GM10266 (cell line): ENCODE results near the gene PPM1F.
"Not testable (repeated sequence)": the region's sequence is repeated elsewhere in the genome, so short reads cannot be mapped to it uniquely, and the experiment has no call there.

Source experiments
- DNase-seq: peaks from one replicate; pipeline ENCODE4 v3.0.0; 2012; ENCODE audit errors: extremely low spot score
- TF ChIP-seq, protein P1 (sequence below): IDR thresholded peaks from 2 replicates; pipeline ENCODE4 v1.5.1; 2012; ENCODE audit warnings: mild to moderate bottlenecking, low read depth; ENCODE audit not compliant: control insufficient read depth, insufficient read depth; ENCODE audit errors: missing control alignments

Gene PPM1F

DNA sequence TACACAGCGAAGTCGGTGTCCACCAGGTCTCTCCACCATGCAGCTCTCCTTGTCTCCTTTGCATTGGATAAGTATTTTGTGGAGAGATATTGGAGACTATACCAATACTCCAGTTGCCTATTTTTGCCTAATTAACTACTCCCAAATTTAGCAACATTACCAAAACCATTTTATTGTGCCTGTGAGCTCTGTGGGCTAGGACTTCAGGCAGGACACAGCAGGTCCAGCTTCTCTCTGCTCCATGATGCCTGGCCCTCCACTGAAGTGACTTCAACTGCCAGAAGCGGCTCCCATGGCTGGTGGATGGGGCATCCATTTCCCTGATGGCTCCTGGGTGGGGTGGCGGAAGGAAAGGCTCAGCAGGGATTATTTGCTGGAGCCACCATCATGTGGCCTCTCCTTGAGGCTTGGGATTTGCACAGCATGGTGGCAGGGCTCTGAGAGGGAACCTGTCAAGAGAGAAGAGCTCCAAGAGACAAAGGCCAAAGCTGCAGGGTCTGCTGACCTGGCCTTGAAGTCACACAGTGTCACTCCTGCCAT is 48.3 kb downstream of the PPM1F start:
- DNase-seq = peak; percentile 2
- TF ChIP-seq, protein P1, sequence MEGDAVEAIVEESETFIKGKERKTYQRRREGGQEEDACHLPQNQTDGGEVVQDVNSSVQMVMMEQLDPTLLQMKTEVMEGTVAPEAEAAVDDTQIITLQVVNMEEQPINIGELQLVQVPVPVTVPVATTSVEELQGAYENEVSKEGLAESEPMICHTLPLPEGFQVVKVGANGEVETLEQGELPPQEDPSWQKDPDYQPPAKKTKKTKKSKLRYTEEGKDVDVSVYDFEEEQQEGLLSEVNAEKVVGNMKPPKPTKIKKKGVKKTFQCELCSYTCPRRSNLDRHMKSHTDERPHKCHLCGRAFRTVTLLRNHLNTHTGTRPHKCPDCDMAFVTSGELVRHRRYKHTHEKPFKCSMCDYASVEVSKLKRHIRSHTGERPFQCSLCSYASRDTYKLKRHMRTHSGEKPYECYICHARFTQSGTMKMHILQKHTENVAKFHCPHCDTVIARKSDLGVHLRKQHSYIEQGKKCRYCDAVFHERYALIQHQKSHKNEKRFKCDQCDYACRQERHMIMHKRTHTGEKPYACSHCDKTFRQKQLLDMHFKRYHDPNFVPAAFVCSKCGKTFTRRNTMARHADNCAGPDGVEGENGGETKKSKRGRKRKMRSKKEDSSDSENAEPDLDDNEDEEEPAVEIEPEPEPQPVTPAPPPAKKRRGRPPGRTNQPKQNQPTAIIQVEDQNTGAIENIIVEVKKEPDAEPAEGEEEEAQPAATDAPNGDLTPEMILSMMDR = no peak

DNA sequence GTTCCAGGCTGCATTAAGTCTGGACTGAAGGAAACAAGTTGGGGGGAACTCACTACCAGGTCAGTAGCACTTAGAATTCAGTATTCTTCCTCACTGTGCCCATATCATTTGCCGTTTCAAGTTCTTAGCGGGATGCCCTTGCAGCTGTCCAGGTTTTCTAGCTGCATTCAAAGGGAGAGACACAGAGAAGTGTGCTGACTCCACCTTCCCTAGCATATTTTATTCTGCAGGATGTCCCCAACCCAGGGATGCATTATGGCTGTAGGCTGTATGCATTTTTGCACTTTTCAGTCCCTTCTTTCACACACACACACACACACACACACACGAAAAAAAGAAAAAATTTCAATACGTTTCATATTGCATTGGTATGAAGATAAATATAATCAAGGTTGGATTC is 49.4 kb downstream of the PPM1F start:
- TF ChIP-seq, protein P1 = no peak
- DNase-seq = no peak

DNA sequence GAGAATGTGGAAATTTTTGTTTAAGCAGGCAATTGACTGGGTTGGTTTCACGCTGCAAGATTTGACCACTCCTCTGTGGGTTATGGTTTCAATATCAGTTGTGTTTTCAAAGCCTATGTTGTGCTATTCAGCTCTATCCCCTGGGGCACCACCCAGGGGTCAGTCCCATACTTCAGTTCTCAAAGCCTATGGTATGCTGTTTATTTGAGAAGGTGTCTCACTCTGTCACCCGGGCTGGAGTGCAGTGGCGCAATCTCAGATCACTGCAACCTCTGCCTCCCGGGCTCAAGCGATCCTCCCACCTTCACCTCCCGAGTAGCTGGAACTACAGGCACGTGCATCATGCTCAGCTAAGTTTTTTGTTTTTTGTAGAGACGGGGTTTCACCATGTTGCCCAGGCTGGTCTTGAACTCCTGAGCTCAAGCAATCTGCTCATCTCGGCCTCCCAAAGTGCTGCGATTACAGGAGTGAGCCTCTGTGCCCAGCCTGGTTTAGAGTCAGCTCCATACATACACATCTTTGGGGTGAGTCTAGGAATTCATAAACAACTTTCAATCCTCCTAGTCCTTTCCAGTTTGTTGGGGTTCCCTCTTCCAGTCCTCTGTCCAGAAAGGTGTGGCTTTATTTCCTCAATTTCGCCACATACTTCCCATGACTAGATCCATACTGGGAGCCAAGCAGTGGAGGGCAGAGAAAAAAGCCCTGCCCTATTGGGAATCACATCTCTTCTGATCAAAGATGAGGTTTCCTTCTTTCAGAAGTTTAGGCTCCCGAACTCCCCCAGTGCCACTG is 50.2 kb downstream of the PPM1F start:
- DNase-seq = peak; percentile 38
- TF ChIP-seq, protein P1 = no peak

DNA sequence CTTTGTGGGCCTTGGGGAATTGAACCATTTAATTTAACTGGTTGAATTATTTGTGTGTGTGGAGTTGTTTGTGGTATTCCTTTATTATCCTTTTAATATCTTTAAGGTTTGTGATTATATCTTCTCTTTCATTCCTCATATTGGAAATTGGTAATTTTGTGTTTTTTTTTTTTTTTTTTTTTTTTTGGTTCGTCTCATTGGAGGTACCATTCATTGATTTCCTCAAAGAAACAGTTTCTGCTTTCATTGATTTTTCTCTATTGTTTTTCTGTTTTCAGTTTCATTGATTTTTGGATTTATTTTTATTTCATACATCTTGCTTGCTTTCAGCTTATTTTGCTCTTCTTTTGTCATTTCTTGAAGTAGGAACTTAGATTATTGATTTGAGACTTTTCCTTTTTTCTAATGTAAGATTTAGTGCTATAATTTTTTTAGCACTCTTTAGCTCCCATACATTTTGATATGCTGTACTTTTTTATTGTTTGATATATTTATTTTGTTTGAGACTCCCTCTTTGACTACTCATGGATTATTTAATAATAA is 54.2 kb downstream of the PPM1F start:
- TF ChIP-seq, protein P1 = no peak
- DNase-seq = no peak

DNA sequence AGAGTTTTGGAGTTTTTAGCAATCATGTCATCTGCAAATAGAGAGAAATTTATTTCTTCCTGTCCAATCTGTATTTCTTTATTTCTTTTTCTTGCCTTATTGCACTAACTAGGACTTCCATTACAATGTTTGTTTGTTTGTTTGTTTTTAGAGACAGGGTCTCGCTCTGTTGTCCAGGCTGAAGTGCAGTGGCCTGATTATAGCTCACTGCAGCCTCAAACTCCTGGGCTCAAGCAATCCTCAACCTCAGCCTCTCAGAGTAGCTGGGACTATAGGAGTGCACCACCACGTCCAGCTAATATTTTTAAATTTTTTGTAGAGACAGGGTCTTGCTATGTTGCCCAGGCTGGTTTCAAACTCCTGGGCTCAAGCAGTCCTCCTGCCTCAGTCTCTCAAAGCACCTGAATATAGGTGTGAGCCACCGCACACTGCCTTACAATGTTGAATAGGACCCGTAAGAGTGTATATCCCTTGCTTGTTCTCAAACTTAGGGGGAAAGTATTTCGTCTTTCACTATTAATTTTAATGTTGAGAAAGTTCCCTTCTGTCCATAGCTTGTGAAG is 55.6 kb downstream of the PPM1F start:
- DNase-seq = no peak
- TF ChIP-seq, protein P1 = no peak

DNA sequence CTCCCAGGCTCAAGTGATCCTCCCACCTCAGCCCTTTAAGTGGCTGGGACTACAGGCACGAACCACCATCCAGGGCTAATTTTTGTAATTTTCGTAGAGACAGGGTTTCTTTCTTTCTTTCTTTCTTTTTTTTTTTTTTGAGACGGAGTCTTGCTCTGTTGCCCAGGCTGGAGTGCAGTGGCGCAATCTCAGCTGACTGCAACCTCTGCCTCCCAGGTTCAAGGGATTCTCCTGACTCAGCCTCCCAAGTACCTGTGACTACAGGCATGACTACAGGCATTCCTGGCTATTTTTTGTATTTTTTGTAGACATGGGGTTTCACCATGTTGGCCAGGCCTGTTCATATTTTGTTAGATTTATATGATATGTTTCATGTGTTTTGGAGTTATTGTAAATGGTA is 56.4 kb downstream of the PPM1F start:
- DNase-seq = not testable (repeated sequence)

DNA sequence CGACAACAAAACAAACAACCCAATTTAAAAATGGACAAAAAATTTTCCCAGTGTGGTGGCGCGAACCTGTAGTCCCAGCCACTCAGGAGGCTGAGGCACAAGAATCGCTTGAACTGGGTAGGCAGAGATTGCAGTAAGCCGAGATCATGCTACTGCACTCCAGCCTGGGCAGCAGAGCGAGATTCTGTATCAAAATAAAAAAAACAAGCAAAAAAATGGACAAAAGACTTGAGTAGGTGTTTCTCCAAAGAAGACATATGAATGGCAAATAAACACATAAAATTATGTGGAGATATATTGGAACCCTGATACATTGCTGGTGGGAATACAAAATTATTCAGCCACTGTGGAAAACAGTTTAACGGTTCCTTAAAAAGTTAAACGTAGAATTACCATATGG is 57.8 kb downstream of the PPM1F start:
- TF ChIP-seq, protein P1 = no peak

More for the DNA sequence above, 57.8 kb downstream of the PPM1F start:
- no peak for DNase-seq
